Activated CD8-positive, alpha-beta memory T cell treated with anti-CD3 and anti-CD28 coated beads, Interleukin-2, amount 10 ng/mL, durations not matched to agents 7 days and 5 days (primary cell): ENCODE data around the gene SCGB1D4. TPM values are rescaled to one million over a fixed set of nuclear protein-coding genes. Genes with fewer than 3 reads are reported as not detected.

Experiments
- ATAC-seq: fragments of 150-1000 bp; cut with Tn5 transposase; one replicate; pipeline ENCODE4 v1.10.0; 2021; ENCODE audit warnings: moderate library complexity
- CTCF ChIA-PET: fragments of 350-600 bp; sonication (Branson Sonifier 250); formaldehyde crosslinking; loops from one replicate; lab custom pipeline; 2021; ENCODE audit warnings: antibody characterized with exemption; lab: Charles Lee
- DNase-seq: peaks from one replicate; pipeline ENCODE4 v3.0.0-alpha.2; 2020
- H3K27ac Mint-ChIP-seq: one replicate; pipeline ENCODE4 v1.8.0; 2021; ENCODE audit warnings: mild to moderate bottlenecking, mixed read lengths
- H3K27me3 Mint-ChIP-seq: one replicate; pipeline ENCODE4 v1.8.0; 2021; ENCODE audit warnings: mixed read lengths
- H3K36me3 Mint-ChIP-seq: one replicate; pipeline ENCODE4 v1.8.0; 2021; ENCODE audit warnings: mild to moderate bottlenecking, mixed read lengths
- H3K4me1 Mint-ChIP-seq: one replicate; pipeline ENCODE4 v1.8.0; 2021; ENCODE audit warnings: mixed read lengths
- H3K4me3 Mint-ChIP-seq: one replicate; pipeline ENCODE4 v1.8.0; 2021; ENCODE audit warnings: mild to moderate bottlenecking, moderate library complexity, mixed read lengths
- H3K9me3 Mint-ChIP-seq: one replicate; pipeline ENCODE4 v1.8.0; 2022; ENCODE audit warnings: low read depth, mixed read lengths
- total RNA-seq, 2 experiments: library from RNA; stranded (reverse); gene quantifications; one replicate each; pipeline ENCODE4 v1.2.3, GENCODE V29; 2021

Gene SCGB1D4
- total RNA-seq, 2 experiments from 2014 or later: not detected

DNA sequence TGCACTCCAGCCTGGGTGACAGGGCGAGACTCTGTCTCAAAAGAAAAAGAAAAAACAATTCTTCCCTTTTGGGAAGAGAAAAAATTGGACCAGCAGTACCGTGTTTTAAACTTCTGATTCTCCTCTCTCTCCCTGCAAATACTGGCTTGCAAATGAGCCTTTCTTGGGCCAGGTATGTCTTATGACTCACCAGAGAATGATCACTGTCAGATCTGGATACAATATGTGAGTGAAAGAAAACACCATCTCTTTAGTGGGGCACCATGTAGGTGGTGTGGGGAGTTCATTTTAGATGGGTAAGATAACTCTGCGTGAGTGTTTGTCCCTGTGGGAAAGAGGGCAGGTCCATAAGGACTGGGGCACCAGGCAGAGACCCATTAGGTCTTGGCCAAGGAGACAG lies 31.3 kb downstream of the SCGB1D4 start:
- H3K4me3 Mint-ChIP-seq: no peak overlapping the region
- DNase-seq (no peak), ATAC-seq (no peak)
- H3K9me3 Mint-ChIP-seq: no peaks in the 10 kb centered on the region
- H3K27me3 Mint-ChIP-seq: peaks cover 15% of the 10 kb centered on the region
- peaks cover 3% of the 10 kb centered on the region for H3K4me1 Mint-ChIP-seq
- no peaks in the 10 kb centered on the region for H3K36me3 Mint-ChIP-seq
- CTCF ChIA-PET: interaction anchor here (2.5 kb wide), 1 partner anchor 43 kb away, joined by 10 read pairs; no protein-coding TSS in a partner anchor
- H3K27ac Mint-ChIP-seq: no peak overlapping the region

GRCh38 chr11:62267050-62267449 lies 31.8 kb downstream of the SCGB1D4 start:
- Mint-ChIP-seq H3K9me3 (no peaks in the 10 kb centered on the region), H3K27ac (no peak overlapping the region), H3K4me1 (peaks cover 3% of the 10 kb centered on the region), H3K27me3 (peaks cover 14% of the 10 kb centered on the region), H3K36me3 (no peaks in the 10 kb centered on the region), H3K4me3 (no peak overlapping the region)
- DNase-seq (no peak), ATAC-seq (no peak)
- CTCF ChIA-PET: interaction anchor here (2.5 kb wide), 1 partner anchor 44 kb away, joined by 10 read pairs; no protein-coding TSS in a partner anchor

- H3K4me3 Mint-ChIP-seq: no peak overlapping the region
- ATAC-seq (peak; percentile 39), DNase-seq (no peak)
- CTCF ChIA-PET: interaction anchor here (2.5 kb wide), 1 partner anchor 45 kb away, joined by 10 read pairs; no protein-coding TSS in a partner anchor
- H3K27me3 Mint-ChIP-seq: peaks cover 14% of the 10 kb centered on the region
- no peaks in the 10 kb centered on the region for H3K9me3 Mint-ChIP-seq
- H3K4me1 Mint-ChIP-seq: peaks cover 3% of the 10 kb centered on the region
- H3K36me3 Mint-ChIP-seq: no peaks in the 10 kb centered on the region
- no peak overlapping the region for H3K27ac Mint-ChIP-seq
These were observed 32.3 kb downstream of the SCGB1D4 start for GRCh38 chr11:62266558-62266957.

- no peaks in the 10 kb centered on the region for H3K9me3 Mint-ChIP-seq
- no peak overlapping the region for H3K4me3 Mint-ChIP-seq
- CTCF ChIA-PET: interaction anchor here (1.0 kb wide), 1 partner anchor 47 kb away, joined by 3 read pairs; no protein-coding TSS in a partner anchor
- H3K27me3 Mint-ChIP-seq: peaks cover 16% of the 10 kb centered on the region
- no peak overlapping the region for H3K27ac Mint-ChIP-seq
- DNase-seq (no peak), ATAC-seq (no peak)
- no peaks in the 10 kb centered on the region for H3K36me3 Mint-ChIP-seq
- H3K4me1 Mint-ChIP-seq: peaks cover 3% of the 10 kb centered on the region
These were observed 34.9 kb downstream of the SCGB1D4 start for GRCh38 chr11:62264004-62264403.

GRCh38 chr11:62260261-62260953 lies 38.5 kb downstream of the SCGB1D4 start:
- Mint-ChIP-seq H3K9me3 (no peaks in the 10 kb centered on the region), H3K27ac (no peak overlapping the region), H3K36me3 (no peaks in the 10 kb centered on the region), H3K4me3 (no peak overlapping the region), H3K4me1 (peaks cover 3% of the 10 kb centered on the region), H3K27me3 (peaks cover 34% of the 10 kb centered on the region)
- CTCF ChIA-PET: no interaction called here
- no peak for ATAC-seq
- no peak for DNase-seq

- no peak for DNase-seq
- ATAC-seq: no peak
- Mint-ChIP-seq H3K27me3 (peaks cover 32% of the 10 kb centered on the region), H3K4me1 (no peaks in the 10 kb centered on the region), H3K36me3 (peaks cover 7% of the 10 kb centered on the region), H3K27ac (no peak overlapping the region), H3K4me3 (no peak overlapping the region), H3K9me3 (peaks cover 13% of the 10 kb centered on the region)
- CTCF ChIA-PET: no interaction called here
These were observed 42.6 kb downstream of the SCGB1D4 start for GRCh38 chr11:62256281-62256680.

DNA sequence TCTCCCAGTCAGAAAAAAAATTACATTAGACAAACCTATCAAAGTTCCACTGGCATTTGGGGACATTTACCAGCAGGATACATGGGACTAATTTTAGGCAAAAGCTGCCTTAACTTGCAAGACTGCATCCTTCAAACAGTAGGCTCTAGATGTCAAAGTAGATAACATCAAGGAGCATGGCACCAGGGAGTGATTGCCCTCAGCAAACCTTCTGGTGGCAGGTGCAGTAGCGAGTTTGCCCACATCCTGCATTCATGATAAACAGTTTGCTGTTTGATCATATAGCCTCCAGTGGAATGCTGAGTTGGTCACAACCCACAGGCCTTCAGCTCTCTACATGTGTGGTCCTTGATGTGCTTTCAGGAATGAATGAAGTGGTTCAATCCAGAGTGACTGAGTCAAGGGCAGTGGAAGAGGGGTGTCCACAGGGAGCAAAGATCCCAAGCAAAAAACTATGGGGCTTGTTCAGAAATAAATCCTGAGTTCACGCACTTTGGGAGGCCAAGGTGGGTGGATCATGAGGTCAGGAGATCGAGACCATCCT lies 44.8 kb downstream of the SCGB1D4 start:
- no peak overlapping the region for H3K27ac Mint-ChIP-seq
- H3K9me3 Mint-ChIP-seq: peaks cover 18% of the 10 kb centered on the region
- H3K4me3 Mint-ChIP-seq: no peak overlapping the region
- CTCF ChIA-PET: interaction anchor here (1.1 kb wide), 1 partner anchor 13 kb away, joined by 3 read pairs; no protein-coding TSS in a partner anchor
- peaks cover 7% of the 10 kb centered on the region for H3K36me3 Mint-ChIP-seq
- H3K27me3 Mint-ChIP-seq: peaks cover 35% of the 10 kb centered on the region
- DNase-seq: no peak
- H3K4me1 Mint-ChIP-seq: no peaks in the 10 kb centered on the region
- no peak for ATAC-seq

- no peak for ATAC-seq
- H3K9me3 Mint-ChIP-seq: peaks cover 18% of the 10 kb centered on the region
These were observed 47.2 kb downstream of the SCGB1D4 start for GRCh38 chr11:62251698-62252097.

More at GRCh38 chr11:62251698-62252097, 47.2 kb downstream of the SCGB1D4 start:
- peaks cover 7% of the 10 kb centered on the region for H3K36me3 Mint-ChIP-seq
- peaks cover 20% of the 10 kb centered on the region for H3K27me3 Mint-ChIP-seq
- CTCF ChIA-PET: no interaction called here
- H3K4me1 Mint-ChIP-seq: no peaks in the 10 kb centered on the region
- no peak overlapping the region for H3K27ac Mint-ChIP-seq
- DNase-seq: no peak
- no peak overlapping the region for H3K4me3 Mint-ChIP-seq

Other genes starting within 250 kb of the SCGB1D4 start
- 100 to 1,000 TPM; 176 to 205 TPM for gene INCENP, start 175.1 kb downstream of the SCGB1D4 start, total RNA-seq
- gene SCGB1D1, start 108.9 kb downstream of the SCGB1D4 start, total RNA-seq: not detected
- not detected for gene SCGB2A1, start 90.4 kb downstream of the SCGB1D4 start, total RNA-seq
- gene SCGB1D2, start 56.8 kb downstream of the SCGB1D4 start, total RNA-seq: not detected
- not detected for gene SCGB2A2, start 28.9 kb downstream of the SCGB1D4 start, total RNA-seq
- gene ASRGL1, start 38.4 kb upstream of the SCGB1D4 start, total RNA-seq: 1 to 10 TPM; 3.7 to 9.0 TPM
- not detected for gene SCGB1A1, start 120.0 kb upstream of the SCGB1D4 start, total RNA-seq
- 100 to 1,000 TPM; 180 to 390 TPM for gene AHNAK, start 247.7 kb upstream of the SCGB1D4 start, total RNA-seq